SK-N-SH (cell line): ENCODE measurements around the gene STXBP1. TPM values are rescaled to one million over a fixed set of nuclear protein-coding genes. Genes with fewer than 3 reads are reported as not detected.

ENCODE experiments used
- CTCF ChIA-PET: fragments of 300-600, 350-600 bp; formaldehyde crosslinking; extraction: SDS; loops from one replicate; lab custom pipeline; 2021; lab: Yijun Ruan, JAX
- POLR2A ChIA-PET: fragments of 350-600 bp; sonication (Branson Sonifier 250); formaldehyde crosslinking; extraction: SDS; loops from one replicate; lab custom pipeline; 2020; ENCODE audit warnings: antibody characterized with exemption, inconsistent platforms; lab: Yijun Ruan, JAX
- DNase-seq: peaks from one replicate; pipeline ENCODE4 v3.0.0; 2012
- H2AFZ ChIP-seq: fragments of 200-600 bp; sonication (generic); 2 replicates; pipeline ENCODE4 v1.8.1; 2016; ENCODE audit warnings: antibody characterized with exemption, mild to moderate bottlenecking, low read depth
- H3F3A ChIP-seq: fragments of 200-600 bp; sonication (generic); replicated peaks from 2 replicates; pipeline ENCODE3; 2016; ENCODE audit warnings: antibody characterized with exemption, mild to moderate bottlenecking; ENCODE audit not compliant: insufficient read depth
- H3K27ac ChIP-seq, 2 experiments: fragments of 200-500 bp in 1 of 2; fragments of 200-600 bp in 1 of 2; sonication (Bioruptor generic) in 1 of 2; sonication (generic), shearing (Covaris generic) in 1 of 2; 2 replicates each; pipeline versions ENCODE4 v1.5.1 to v1.6.1; 2014 to 2016; ENCODE audit warnings: low read depth in 2 of 2, inconsistent platforms in 1 of 2, low read length in 1 of 2, mild to moderate bottlenecking in 1 of 2, mixed read lengths in 1 of 2
- H3K27me3 ChIP-seq: fragments of 200-600 bp; sonication (generic), shearing (Covaris generic); 2 replicates; pipeline ENCODE4 v1.6.1; 2016; ENCODE audit warnings: mixed run types; ENCODE audit not compliant: insufficient read depth
- H3K36me3 ChIP-seq, 2 experiments: fragments of 200-500 bp in 1 of 2; fragments of 200-600 bp in 1 of 2; sonication (Bioruptor generic) in 1 of 2; sonication (generic) in 1 of 2; replicated peaks in 1 of 2; 2 replicates each; pipeline versions ENCODE3 to v1.5.1; 2014 to 2016; ENCODE audit warnings: low read length in 1 of 2, mild to moderate bottlenecking in 1 of 2; ENCODE audit not compliant: insufficient read depth in 2 of 2, control insufficient read depth in 1 of 2
- H3K4me1 ChIP-seq, 2 experiments: fragments of 200-500 bp in 1 of 2; fragments of 200-600 bp in 1 of 2; sonication (Bioruptor generic) in 1 of 2; sonication (generic), shearing (Covaris generic) in 1 of 2; 2 replicates each; pipeline versions ENCODE4 v1.5.1 to v1.6.1; 2014 to 2016; ENCODE audit warnings: low read depth in 1 of 2, low read length in 1 of 2, mixed run types in 1 of 2; ENCODE audit not compliant: insufficient read depth in 2 of 2, control insufficient read depth in 1 of 2
- H3K4me2 ChIP-seq: fragments of 200-600 bp; sonication (generic), shearing (Covaris generic); 2 replicates; pipeline ENCODE4 v1.6.1; 2017; ENCODE audit warnings: mixed run types
- H3K4me3 ChIP-seq, 2 experiments: fragments of 200-500 bp in 1 of 2; fragments of 200-600 bp in 1 of 2; sonication (Bioruptor generic) in 1 of 2; sonication (generic), shearing (Covaris generic) in 1 of 2; 2 replicates each; pipeline versions ENCODE4 v1.5.1 to v1.8.1; 2014 to 2016; ENCODE audit warnings: low read depth in 2 of 2, inconsistent platforms in 1 of 2, low read length in 1 of 2, mild to moderate bottlenecking in 1 of 2, mixed read lengths in 1 of 2, moderate library complexity in 1 of 2
- H3K79me2 ChIP-seq: fragments of 200-600 bp; sonication (generic); 2 replicates; pipeline ENCODE4 v1.8.1; 2017; ENCODE audit warnings: mild to moderate bottlenecking; ENCODE audit not compliant: insufficient read depth
- H3K9ac ChIP-seq: fragments of 200-600 bp; sonication (generic); 2 replicates; pipeline ENCODE4 v1.6.1; 2017; ENCODE audit warnings: mixed run types
- H3K9me2 ChIP-seq: fragments of 200-600 bp; sonication (generic); 2 replicates; pipeline ENCODE4 v1.6.1; 2017; ENCODE audit warnings: mixed run types
- H3K9me3 ChIP-seq: fragments of 200-600 bp; sonication (generic); 2 replicates; pipeline ENCODE4 v1.6.1; 2017; ENCODE audit warnings: mixed run types, mild to moderate bottlenecking, moderate library complexity
- H4K20me1 ChIP-seq: fragments of 200-600 bp; sonication (generic); 2 replicates; pipeline ENCODE4 v1.6.1; 2017; ENCODE audit warnings: mild to moderate bottlenecking, mixed run types; ENCODE audit not compliant: insufficient read depth
- ELF1 ChIP-seq: IDR thresholded peaks from 2 replicates; pipeline ENCODE4 v1.4.0; 2012
- EP300 ChIP-seq, 2 experiments: IDR thresholded peaks; 2 replicates each; pipeline versions ENCODE4 v1.4.0 to v1.6.1; 2012; ENCODE audit warnings: borderline replicate concordance in 1 of 2, low read depth in 1 of 2, low read length in 1 of 2
- EZH2phosphoT487 ChIP-seq: fragments of 200-600 bp; sonication (generic); IDR thresholded peaks from 2 replicates; pipeline ENCODE4 v1.6.1; 2017; ENCODE audit warnings: low read depth, mixed run types, mild to moderate bottlenecking, antibody characterized with exemption, moderate library complexity, borderline replicate concordance
- FOSL2 ChIP-seq: IDR thresholded peaks from 2 replicates; pipeline ENCODE4 v1.4.0; 2012; ENCODE audit warnings: low read depth, mild to moderate bottlenecking, moderate library complexity, borderline replicate concordance
- FOXJ3 ChIP-seq: sonication (generic); formaldehyde crosslinking; IDR thresholded peaks from 2 replicates; pipeline ENCODE4 v1.5.1; 2020; ENCODE audit warnings: mild to moderate bottlenecking, missing genetic modification reagents
- IRF3 ChIP-seq: fragments of 150-350 bp; IDR thresholded peaks from 2 replicates; pipeline ENCODE4 v1.6.1; 2016; ENCODE audit warnings: mild to moderate bottlenecking, low read depth, low read length
- MAX ChIP-seq: IDR thresholded peaks from 2 replicates; pipeline ENCODE4 v1.4.0; 2012; ENCODE audit warnings: low read depth
- MXI1 ChIP-seq: IDR thresholded peaks from 2 replicates; pipeline ENCODE4 v1.6.1; 2012; ENCODE audit warnings: mild to moderate bottlenecking, low read depth, low read length, improper control_type of control experiment
- NRF1 ChIP-seq: IDR thresholded peaks from 2 replicates; pipeline ENCODE4 v1.6.1; 2012; ENCODE audit warnings: low read depth, mild to moderate bottlenecking, low read length
- REST ChIP-seq: IDR thresholded peaks from 2 replicates; pipeline ENCODE4 v1.6.1; 2012; ENCODE audit warnings: mild to moderate bottlenecking, low read depth, low read length, moderate library complexity
- RFX5 ChIP-seq: IDR thresholded peaks from 2 replicates; pipeline ENCODE4 v1.6.1; 2012; ENCODE audit warnings: mild to moderate bottlenecking, improper control_type of control experiment, low read length
- RXRA ChIP-seq: IDR thresholded peaks from 2 replicates; pipeline ENCODE4 v1.4.0; 2012; ENCODE audit warnings: low read depth, mild to moderate bottlenecking, borderline replicate concordance
- USF1 ChIP-seq: IDR thresholded peaks from 2 replicates; pipeline ENCODE4 v1.4.0; 2012; ENCODE audit warnings: low read depth, borderline replicate concordance
- WGBS: methylation state at CpG from one replicate; pipeline ENCODE4 v1.1.6; 2017; ENCODE audit warnings: low lambda C conversion rate; 5-methylcytosine and 5-hydroxymethylcytosine counted together
- polyA plus RNA-seq, 3 experiments: library from polyadenylated mRNA; depleted of rRNA; stranded (reverse); fragments of >200 nt; gene quantifications; 2 replicates each; pipeline ENCODE4 v1.2.3, GENCODE V29; 2012

STXBP1 gene
- polyA plus RNA-seq, 1 of the 3 experiments (the other 2 are of a cell fraction), result 44.3 TPM

GRCh38 chr9:127698985-127699670 is 87.1 kb downstream of the STXBP1 start (continued):
- TF ChIP-seq MAX, result peak; percentile 93
- peak; percentile 76 for TF ChIP-seq RFX5
- TF ChIP-seq EZH2phosphoT487, result no peak
- TF ChIP-seq ELF1, result peak; percentile 77
- no peak for TF ChIP-seq FOSL2
- TF ChIP-seq RXRA, result no peak
- TF ChIP-seq EP300 (IDR thresholded peaks at IDR 0.05; ENCODE audit: borderline replicate concordance in 1 of 2, low read depth in 1 of 2, low read length in 1 of 2), result 0 out of 4 replicates have a peak, but pooled peaks of 1 of the 2 experiments have one; percentile 16
- TF ChIP-seq NRF1, result no peak
- no peak for TF ChIP-seq FOXJ3
- TF ChIP-seq IRF3, result no peak

GRCh38 chr9:127700140-127700539 is 88.1 kb downstream of the STXBP1 start:
- H3K4me2 ChIP-seq, result no peak overlapping the region
- TF ChIP-seq REST (no peak), MXI1 (no peak), USF1 (no peak), FOSL2 (no peak)
- TF ChIP-seq, all 33 proteins: peak for 0
- ChIA-PET CTCF (interaction anchor here (1.9 to 2.3 kb wide), 2 partner anchors 14 to 31 kb away, joined by 4 to 7 read pairs; no protein-coding TSS in a partner anchor), POLR2A (no interaction called here)
- Histone ChIP-seq H3K4me1 (peaks cover 0 to 14% of the 10 kb centered on the region in 2 experiments; a peak in 1 of 4 replicates), H4K20me1 (no peaks in the 10 kb centered on the region), H3K36me3 (no peaks in the 10 kb centered on the region), H3F3A (peaks cover 12% of the 10 kb centered on the region), H3K9me2 (no peaks in the 10 kb centered on the region), H2AFZ (no peak overlapping the region), H3K9ac (no peak overlapping the region), H3K4me3 (no peak overlapping the region), H3K27ac (peak overlapping the region in 1 of 2 experiments; percentile 19; a peak in 1 of 4 replicates), H3K27me3 (no peaks in the 10 kb centered on the region), H3K79me2 (no peaks in the 10 kb centered on the region), H3K9me3 (no peaks in the 10 kb centered on the region)
- 100% methylated on average over 2 of the region's 2 CpGs for WGBS
- no peak for DNase-seq
